RPMI7951 (cell line): Measurements from ENCODE around the gene MEIS1. TPM values are rescaled to one million over a fixed set of nuclear protein-coding genes. Genes with fewer than 3 reads are reported as not detected.

Source experiments
- DNase-seq: peaks from one replicate; pipeline ENCODE4 v3.0.0-alpha.2; 2012; ENCODE audit warnings: low read depth
- total RNA-seq: library from RNA; depleted of rRNA; stranded (reverse); fragments of >200 nt; shearing (Covaris generic); gene quantifications from 2 replicates; pipeline ENCODE4 v1.2.3, GENCODE V29; 2014

The MEIS1 gene
- total RNA-seq, 1 experiment from 2014 or later: 6.2 TPM

DNA sequence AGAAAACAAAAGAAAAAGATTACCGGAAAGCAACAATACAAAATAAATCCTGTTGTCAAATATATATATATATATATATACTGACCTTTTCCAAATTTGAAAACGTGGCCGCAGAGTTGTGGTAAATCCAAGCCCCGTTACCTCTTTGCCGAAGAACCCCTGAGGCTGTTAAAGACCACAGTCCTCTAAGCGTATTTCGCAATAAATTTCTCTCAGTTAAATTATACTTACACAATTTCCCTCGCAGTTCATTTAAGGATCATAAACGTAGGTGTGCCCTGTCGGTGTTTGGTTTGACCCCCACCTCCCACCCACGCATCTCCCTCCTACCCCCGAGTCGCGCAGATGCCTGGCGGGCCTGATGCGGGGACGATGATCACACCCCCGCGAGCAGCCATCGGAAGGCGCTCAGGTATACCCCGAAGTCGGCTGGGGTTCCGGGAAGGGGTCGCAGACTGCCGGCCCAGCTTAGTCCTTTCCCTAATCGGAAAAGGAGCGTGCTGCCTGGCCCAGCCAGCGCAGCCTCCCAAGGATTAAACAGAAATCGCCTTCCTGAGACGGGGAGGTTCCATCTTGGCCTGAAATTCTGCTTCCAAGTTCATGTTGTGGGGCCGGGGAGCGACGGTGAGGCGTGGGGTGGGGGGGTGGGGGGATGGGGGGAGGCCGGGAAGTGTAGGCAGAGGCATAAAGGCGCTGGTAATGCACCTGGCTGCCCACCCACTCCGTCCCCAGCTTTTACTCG, 2.9 kb upstream of the MEIS1 start:
- no peak for DNase-seq

DNA sequence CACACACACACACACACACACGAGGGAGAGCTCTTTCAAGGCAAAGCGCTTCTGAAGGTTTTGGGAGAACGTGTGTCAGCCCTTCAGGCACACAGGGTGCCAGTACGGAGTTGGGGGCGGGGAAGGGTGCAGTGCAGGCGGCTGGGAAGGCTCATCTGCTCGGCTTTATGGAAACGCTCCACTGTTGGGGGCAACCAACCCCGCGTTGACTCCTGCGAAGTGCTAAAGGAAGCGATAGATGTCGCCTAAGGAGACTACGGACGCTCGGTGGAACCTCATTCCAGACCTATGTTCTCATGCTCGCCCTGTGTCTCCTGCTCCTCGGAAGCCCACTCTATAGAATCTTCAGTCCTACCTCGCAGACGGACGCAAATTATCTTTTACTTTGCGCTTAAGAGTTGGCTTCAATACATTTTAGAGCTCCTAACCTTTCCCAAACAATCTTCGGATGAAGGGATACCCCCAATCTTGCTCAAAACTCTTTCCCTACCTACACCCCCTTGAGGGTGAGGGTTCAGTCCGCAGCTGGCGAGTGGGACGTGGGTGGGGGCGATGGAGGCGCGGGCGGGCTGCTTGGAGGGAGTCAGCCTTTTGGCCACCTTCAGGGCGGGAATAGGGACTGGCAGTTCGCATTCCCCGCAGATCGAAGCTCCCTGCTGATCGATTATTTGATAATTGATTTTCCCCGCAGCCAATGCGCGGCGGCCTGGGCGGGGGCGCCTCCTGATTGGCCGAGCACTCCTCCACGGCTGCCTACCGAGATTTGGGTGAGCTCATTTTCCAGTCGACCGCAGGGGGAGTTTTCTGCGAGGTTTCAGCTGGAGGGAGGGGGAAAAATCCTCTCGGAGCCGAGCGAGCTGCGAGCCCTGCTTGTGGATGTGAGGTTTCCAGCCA, 1.9 kb upstream of the MEIS1 start:
- peak; percentile 95 for DNase-seq

GRCh38 chr2:66433695-66433944, 1.3 kb upstream of the MEIS1 start:
- DNase-seq: no peak

GRCh38 chr2:66433945-66434678, 813 bp upstream of the MEIS1 start:
- peak; percentile 81 for DNase-seq

GRCh38 chr2:66435549-66435875, 587 bp downstream of the MEIS1 start:
- DNase-seq: peak; percentile 32

- DNase-seq: no peak
Observed at GRCh38 chr2:66435963-66436362, 1.0 kb downstream of the MEIS1 start.

DNA sequence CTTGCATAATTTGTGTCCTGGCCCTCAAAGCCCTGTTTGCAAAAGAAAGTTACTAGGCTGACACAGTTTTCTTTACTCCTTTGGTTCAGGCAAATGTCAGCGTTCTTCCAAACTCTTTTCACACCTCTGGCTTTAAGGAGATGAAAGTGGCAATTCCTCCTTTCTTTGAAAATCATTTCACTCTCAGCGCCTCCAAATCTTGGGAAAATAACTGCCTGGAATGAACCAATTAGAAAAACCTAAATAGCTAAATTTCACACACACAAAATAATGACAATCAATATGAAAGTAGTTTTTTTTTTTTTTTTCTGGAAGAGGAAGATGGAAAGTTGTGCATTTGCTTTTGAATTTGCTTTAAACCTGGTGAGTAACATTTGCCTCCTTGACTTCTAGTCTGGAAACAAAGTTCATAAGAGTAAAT, 1.7 kb downstream of the MEIS1 start:
- DNase-seq: no peak

DNA sequence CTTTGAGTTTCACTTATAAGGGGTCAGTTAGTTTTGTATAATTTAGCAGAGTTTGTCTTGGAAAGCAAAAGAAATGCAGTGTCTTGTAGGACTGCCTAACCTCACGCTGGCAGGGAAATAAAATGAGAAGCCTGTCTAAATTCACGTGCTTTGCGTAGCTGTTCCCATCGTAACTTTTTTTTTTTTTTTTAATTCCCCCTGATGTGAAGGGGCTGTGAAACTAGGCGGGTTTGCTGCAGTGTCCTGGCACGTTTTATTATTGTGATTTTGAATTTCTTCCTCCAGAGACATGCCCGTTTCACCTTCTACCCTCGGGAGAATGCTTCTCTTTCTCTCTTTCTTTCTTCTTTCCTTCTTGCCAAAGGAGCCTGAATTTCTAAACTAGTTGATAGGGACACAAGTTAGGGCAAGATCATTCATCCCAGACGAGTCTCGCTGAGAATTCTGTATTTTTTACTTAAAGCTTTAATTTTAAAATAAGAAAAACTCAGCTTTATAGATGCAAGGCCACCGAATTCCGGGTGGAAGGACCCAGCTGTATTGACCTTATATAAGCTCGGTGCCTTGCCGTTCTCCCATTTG, 2.3 kb downstream of the MEIS1 start:
- DNase-seq: peak; percentile 2

DNA sequence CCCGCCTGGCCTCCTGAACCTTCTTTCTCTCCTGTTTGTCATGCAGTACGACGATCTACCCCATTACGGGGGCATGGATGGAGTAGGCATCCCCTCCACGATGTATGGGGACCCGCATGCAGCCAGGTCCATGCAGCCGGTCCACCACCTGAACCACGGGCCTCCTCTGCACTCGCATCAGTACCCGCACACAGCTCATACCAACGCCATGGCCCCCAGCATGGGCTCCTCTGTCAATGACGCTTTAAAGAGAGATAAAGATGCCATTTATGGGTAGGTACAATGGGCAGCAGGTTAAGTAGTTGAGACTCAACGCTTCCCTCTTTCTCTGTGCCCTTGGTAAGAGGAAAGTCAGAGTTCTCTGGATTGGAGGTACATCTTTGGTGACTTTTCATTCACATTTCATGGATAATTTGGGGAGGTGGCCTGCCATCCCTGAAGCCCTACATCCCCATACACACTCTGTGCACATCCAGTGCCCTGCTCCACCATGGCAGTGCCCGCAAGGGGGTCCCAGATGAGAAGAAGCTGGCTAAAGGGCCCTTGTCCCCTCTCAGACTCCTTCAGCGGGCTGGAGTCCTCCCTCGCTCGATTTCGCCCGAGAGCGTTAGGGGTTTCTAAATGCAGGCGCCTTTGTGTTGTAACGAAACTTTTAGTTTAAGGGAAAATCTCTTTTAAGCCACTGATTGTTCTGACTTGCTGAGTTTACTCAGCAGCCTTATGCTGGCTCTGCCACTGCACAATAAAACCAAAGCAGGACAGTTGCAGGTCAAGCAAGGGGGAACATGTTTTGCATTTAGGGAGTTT, 3.0 kb downstream of the MEIS1 start:
- DNase-seq: no peak

DNA sequence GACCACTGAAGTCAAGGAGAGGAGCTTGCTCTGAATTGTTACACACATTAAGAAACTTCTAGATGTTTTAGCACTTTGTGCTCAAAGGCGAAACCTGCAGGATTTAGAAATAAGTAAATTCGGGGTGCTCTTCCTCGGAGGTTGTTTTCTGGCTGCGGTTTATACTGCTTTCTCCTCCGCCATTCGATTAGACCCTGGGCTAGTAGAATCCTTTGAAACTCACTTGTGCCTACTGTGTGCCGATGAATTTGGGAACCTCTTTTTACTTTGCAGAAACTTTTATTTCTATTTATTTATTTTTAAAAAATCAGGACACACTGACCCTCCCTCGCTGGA, 3.5 kb downstream of the MEIS1 start:
- DNase-seq: no peak

DNA sequence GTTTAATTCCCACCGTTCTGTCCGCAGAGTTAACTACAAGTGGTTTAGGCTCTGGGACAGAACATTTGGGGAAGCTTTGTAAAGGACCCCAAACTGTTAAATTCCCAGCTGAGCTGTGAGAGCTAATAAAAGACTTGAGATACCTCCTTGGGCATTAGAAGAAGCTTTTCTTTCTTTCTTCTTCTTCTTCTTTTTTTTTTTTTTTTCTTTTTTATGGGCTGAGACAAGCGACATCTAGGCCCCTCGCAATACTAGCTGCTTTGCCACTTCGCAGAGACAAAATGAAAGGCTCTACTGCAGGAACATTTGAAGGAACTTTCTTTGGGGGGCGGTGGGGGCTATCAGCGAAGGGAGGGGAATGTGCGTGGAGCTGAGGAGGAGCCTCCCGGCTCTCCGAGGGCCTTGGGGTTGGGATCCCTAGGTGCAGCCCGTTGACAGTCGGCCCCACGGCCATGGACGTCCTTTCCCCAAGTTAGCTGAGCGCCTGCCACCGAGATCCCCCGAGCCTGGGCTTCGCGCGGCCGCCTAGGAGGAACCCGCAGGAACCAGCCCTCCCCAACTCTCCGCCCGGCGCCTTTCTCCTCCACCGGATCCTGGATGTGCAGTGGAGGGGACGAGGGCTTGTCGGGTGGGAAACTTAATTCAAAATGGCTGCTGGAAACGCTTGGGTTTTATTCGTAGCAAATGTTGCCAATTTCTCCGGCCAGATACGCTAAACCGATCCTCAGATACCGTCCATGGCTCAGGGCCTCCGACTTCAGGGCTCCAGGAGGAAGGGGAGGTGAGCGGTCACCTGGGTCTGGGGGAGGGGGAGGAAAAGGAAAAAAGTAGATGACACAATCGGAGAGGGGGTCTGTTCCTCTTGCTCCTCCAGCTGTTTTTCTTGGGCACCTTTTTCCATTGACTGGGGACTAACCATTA, 4.2 kb downstream of the MEIS1 start:
- DNase-seq: no peak

DNA sequence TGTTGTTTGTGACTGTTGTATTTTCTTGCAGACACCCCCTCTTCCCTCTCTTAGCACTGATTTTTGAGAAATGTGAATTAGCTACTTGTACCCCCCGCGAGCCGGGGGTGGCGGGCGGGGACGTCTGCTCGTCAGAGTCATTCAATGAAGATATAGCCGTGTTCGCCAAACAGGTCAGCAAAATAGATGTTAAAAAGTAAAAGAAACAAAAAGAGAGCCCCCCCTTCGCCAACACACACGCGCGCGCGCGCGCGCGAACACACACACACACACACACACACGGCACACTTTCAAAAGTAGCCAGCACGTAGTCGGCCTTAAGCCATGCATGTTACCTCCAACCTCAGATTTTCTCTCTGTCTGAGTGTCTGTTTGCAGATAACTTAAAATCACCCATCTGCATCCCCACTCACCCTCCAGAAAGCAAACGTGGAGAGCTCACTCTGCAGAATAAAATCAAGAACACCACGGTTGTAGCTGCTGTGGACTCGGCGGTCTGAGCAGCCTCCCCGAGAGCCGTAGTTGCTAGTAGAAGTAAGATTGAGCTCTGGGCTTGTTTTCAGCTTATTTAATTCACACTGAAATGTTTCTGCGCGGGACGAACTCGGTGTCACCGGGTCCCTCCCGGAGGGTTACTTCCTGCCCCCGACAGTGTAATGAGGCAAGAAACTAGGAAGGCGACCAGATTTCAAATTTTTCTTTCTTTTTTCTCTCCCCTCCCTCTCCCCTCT, 5.1 kb downstream of the MEIS1 start:
- no peak for DNase-seq

GRCh38 chr2:66440708-66441497, 6.0 kb downstream of the MEIS1 start:
- DNase-seq: no peak

- no peak for DNase-seq
Observed at GRCh38 chr2:66441581-66442320, 6.8 kb downstream of the MEIS1 start.

GRCh38 chr2:66442516-66443185, 7.7 kb downstream of the MEIS1 start:
- no peak for DNase-seq

- DNase-seq: no peak
Observed at GRCh38 chr2:66443186-66443978, 8.5 kb downstream of the MEIS1 start.
